Retinal pigment epithelial cell (primary cell): ENCODE data around the gene TBC1D14.

Experiments
- DNase-seq: peaks from one replicate; pipeline ENCODE4 v3.0.0-alpha.2; 2010; ENCODE audit warnings: low read depth
- H3K4me3 ChIP-seq: 2 replicates; pipeline ENCODE4 v1.5.1; 2011; ENCODE audit warnings: mild to moderate bottlenecking, low read length, control low read depth, moderate library complexity
- TF ChIP-seq, protein P1 (sequence below): conservative IDR thresholded peaks from 2 replicates; pipeline ENCODE4 v1.5.1; 2011; ENCODE audit warnings: low read depth, low read length, control low read depth, inconsistent platforms

Gene TBC1D14

DNA sequence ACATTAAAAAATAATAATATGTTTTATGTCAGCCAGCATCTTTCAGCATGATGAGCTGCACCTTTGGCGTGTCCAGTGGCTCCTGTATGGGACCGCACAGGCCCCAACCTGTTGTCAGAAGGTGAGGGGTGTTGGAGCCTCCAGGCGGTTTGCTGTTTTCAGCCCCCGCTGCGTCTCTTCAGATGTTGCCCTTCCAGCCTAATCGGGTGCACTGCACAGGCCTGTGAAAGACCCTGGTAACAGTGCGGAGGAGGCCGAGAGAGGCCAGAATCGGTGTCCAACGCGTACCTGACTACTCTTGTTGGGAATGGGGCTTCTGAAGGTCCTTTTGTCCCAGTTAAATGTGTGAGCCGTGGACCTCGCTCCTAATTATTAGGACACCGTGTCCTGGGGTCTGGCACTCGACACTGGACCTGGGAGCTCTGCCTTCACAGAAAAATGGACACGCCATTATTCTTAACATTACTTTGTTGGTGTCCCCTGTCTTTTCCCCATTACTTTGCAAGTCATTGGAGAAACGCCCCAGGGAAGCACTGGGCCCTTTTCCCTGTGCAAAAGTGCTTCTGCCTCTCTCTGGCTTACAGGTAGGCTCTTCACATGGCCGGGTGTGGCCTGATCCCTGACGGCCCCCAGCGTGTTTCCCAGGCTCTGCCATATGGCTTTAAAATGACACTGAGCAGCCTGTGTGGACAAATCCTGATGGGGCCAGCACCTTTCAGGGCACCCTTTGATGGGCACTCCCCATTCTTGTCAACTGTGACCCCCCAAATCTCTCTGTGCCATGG, 51.2 kb downstream of the TBC1D14 start:
- no peak overlapping the region for H3K4me3 ChIP-seq
- TF ChIP-seq, protein P1, sequence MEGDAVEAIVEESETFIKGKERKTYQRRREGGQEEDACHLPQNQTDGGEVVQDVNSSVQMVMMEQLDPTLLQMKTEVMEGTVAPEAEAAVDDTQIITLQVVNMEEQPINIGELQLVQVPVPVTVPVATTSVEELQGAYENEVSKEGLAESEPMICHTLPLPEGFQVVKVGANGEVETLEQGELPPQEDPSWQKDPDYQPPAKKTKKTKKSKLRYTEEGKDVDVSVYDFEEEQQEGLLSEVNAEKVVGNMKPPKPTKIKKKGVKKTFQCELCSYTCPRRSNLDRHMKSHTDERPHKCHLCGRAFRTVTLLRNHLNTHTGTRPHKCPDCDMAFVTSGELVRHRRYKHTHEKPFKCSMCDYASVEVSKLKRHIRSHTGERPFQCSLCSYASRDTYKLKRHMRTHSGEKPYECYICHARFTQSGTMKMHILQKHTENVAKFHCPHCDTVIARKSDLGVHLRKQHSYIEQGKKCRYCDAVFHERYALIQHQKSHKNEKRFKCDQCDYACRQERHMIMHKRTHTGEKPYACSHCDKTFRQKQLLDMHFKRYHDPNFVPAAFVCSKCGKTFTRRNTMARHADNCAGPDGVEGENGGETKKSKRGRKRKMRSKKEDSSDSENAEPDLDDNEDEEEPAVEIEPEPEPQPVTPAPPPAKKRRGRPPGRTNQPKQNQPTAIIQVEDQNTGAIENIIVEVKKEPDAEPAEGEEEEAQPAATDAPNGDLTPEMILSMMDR = no peak
- no peak for DNase-seq

DNA sequence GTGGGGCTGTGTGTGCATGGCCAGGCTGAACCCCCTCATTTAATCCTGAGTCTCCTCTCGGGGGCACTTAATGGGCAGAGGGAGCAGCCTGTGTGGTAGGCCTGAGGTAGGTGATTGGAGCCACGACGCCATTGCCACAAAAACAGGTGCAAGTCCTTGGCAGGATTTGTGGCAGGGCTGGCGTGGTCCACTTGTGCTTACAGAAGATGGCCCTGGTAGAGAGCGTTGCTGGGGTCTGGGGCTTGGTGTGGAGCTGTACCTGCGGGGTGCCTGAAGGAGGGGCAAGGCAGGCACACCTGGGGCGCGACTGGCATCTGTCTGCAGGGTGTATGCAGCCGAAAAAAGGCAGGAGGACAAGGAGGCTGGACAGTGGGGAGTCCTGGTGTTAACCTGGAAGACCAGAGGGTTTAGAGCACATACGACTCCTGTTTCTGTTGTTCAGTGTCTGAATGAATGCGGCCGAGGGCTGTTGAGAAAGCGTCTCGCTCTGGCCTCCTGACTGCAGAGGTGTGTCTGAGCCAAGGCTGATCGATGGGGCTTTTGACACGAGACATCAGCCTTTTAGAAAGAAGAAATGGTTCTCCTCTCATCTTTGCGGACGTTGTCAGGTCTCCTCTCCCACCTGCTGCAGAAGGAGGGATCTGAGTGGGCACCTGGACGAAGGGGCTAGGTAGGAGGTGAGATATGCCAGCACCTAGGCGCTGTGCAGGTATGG, 52.0 kb downstream of the TBC1D14 start:
- H3K4me3 ChIP-seq = no peak overlapping the region
- TF ChIP-seq, protein P1 = no peak
- DNase-seq = no peak

DNA sequence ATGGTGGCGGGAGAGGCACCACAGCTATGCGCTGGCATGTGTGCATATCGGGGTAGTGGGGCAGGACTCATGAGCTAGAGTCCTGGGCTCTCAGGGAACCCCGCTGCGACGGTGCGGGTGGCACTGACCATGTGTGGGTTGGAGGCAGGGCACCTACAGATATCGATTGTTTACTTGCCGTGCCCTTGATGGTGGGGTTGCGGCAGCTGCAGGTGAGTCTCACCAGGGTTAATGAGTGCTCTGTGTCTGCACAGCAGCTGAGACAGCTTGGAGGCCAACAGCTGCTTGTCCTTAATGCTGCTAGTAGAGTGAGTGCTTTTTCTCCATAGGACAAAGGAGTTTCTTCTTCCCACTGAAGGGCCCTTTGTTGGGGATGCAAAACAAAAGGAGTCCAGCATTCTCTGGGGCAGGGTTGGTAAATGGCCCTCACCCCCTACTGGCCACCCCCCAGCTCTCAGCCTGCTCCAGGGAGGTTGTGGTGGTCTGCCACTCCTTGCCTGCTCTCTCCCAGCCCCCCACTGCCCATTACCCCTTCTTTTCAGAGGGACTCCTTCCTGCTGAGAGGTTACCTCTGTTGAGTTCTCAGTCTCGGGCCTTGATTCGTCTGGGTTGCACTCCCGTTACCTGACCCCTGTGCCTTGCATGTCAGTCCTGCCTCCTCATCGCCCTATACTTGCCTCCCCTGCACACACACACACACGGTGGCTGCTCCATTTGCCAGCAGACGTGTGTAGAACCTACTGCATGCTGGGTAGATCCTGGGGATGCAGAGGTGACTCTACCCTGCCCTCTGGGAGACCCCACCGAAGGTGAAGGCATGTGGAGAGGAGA, 52.8 kb downstream of the TBC1D14 start:
- H3K4me3 ChIP-seq = no peak overlapping the region
- TF ChIP-seq, protein P1 = no peak
- no peak for DNase-seq

DNA sequence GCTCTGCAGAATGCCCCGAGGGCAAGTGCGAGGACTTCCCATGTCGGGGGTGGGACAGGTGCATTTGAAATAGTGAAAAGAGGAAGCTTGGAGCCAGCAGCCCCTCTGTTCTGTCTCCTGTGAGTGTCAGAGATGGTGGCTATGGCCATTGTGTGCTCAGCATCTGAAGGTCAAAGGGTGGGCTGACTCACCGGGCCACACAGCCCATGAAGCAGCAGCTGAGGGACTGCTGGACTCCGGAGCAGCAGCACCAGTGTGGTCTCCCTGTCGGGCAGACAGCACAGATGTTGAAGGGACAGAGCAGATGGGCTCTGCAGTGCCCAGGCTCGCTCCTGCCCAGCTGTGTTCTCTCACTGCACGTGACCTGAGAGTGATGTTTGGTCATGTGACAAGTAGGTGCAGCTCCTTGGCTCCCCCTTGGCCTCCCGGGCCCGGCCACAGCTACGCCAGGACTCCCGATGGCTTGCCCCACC, 53.5 kb downstream of the TBC1D14 start:
- no peak for DNase-seq
- TF ChIP-seq, protein P1 = no peak
- H3K4me3 ChIP-seq = no peak overlapping the region

DNA sequence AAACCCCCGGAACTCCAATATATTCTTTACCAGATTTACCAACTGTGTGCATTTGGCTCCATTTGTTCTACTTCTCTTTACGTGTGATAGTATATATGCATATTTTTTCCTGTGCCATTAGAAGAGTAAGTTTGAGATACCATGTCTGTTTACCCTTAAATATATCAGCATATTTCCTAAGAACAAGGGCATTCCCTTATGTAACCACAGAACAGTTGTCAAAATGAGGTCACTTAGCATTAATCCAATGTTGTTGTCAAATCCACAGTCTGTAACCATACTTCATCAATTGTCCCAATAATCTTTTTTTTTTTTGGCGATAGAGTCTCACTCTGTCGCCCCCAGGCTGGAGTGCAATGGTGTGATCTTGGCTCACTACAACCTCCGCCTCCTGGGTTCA, 55.2 kb downstream of the TBC1D14 start:
- H3K4me3 ChIP-seq = no peak overlapping the region
- TF ChIP-seq, protein P1 = no peak
- DNase-seq = no peak

DNA sequence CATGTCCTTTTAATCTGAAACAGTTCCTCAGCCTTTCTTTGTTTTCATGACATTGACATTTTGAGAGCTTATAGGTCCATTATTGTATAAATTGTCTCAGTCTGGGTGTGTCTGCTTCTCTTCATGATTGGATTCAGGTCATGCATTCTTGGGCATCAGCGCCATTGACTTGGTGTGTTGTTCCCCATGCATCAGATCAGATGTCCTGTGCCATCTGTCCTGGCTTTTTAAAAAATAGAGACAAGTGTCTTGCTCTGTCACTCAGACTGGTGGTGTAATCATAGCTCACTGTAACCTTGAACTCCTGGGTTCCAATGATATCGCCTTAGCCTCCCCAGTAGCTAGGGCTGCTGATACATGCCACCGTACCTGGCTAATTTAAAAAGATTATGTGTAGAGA, 55.7 kb downstream of the TBC1D14 start:
- TF ChIP-seq, protein P1 = no peak
- no peak for DNase-seq

More for the DNA sequence above, 55.7 kb downstream of the TBC1D14 start:
- H3K4me3 ChIP-seq = no peak overlapping the region
